Liver (tissue), 9 donors: Measurements from ENCODE around the gene ZNF227. TPM values are rescaled to one million over a fixed set of nuclear protein-coding genes. Genes with fewer than 3 reads are reported as not detected.

ENCODE experiments used
- DNase-seq: peaks from one replicate; pipeline ENCODE4 v3.0.0-alpha.2; 2017; ENCODE audit warnings: low spot score
- H3K27ac ChIP-seq, 2 donors: one replicate each; pipeline ENCODE4 v1.7.0; 2013; ENCODE audit warnings: inconsistent platforms in 2 of 2, low read length in 2 of 2, control low read depth in 1 of 2, low read depth in 1 of 2, mild to moderate bottlenecking in 1 of 2
- H3K27me3 ChIP-seq, 4 donors: one replicate each; pipeline versions ENCODE4 v1.6.1 to v1.7.0; 2013; ENCODE audit warnings: low read length in 3 of 4, inconsistent platforms in 1 of 4, mild to moderate bottlenecking in 1 of 4, moderate library complexity in 1 of 4; ENCODE audit not compliant: control insufficient read depth in 4 of 4, insufficient read depth in 4 of 4
- H3K36me3 ChIP-seq, 4 donors: one replicate each; pipeline versions ENCODE4 v1.6.1 to v1.7.0; 2013; ENCODE audit warnings: low read length in 3 of 4, mild to moderate bottlenecking in 3 of 4, low read depth in 1 of 4, moderate library complexity in 1 of 4; ENCODE audit not compliant: control insufficient read depth in 4 of 4, insufficient read depth in 3 of 4
- H3K4me1 ChIP-seq, 4 donors: one replicate each; pipeline versions ENCODE4 v1.6.1 to v1.7.0; 2013; ENCODE audit warnings: low read length in 3 of 4, mild to moderate bottlenecking in 3 of 4, moderate library complexity in 1 of 4; ENCODE audit not compliant: control insufficient read depth in 4 of 4, insufficient read depth in 4 of 4
- H3K4me3 ChIP-seq, 3 donors: one replicate each; pipeline versions ENCODE4 v1.6.1 to v1.7.0; 2013; ENCODE audit warnings: low read length in 3 of 3, control low read depth in 1 of 3, low read depth in 1 of 3, mild to moderate bottlenecking in 1 of 3
- H3K9ac ChIP-seq, 2 donors: one replicate each; pipeline ENCODE4 v1.7.0; 2013; ENCODE audit warnings: low read length in 2 of 2, mild to moderate bottlenecking in 2 of 2, moderate library complexity in 2 of 2, control low read depth in 1 of 2, low read depth in 1 of 2
- H3K9me3 ChIP-seq, 4 donors: one replicate each; pipeline versions ENCODE4 v1.6.1 to v1.7.0; 2013; ENCODE audit warnings: low read length in 3 of 4; ENCODE audit not compliant: control insufficient read depth in 4 of 4
- EGR1 ChIP-seq, 2 donors: IDR thresholded peaks; 2 replicates each; pipeline ENCODE4 v1.6.1; 2016 to 2018; ENCODE audit warnings: antibody characterized with exemption in 2 of 2, low read depth in 2 of 2
- FOXA1 ChIP-seq: IDR thresholded peaks from 2 replicates; pipeline ENCODE4 v1.6.1; 2016; ENCODE audit warnings: antibody characterized with exemption
- FOXA2 ChIP-seq: IDR thresholded peaks from 2 replicates; pipeline ENCODE4 v1.6.1; 2016; ENCODE audit warnings: antibody characterized with exemption
- GABPA ChIP-seq, 2 donors: IDR thresholded peaks in 1 of 2; conservative IDR thresholded peaks in 1 of 2; 2 replicates each; pipeline ENCODE4 v1.6.1; 2016; ENCODE audit warnings: antibody characterized with exemption in 2 of 2, mild to moderate bottlenecking in 1 of 2, moderate library complexity in 1 of 2
- HNF4A ChIP-seq, 2 donors: conservative IDR thresholded peaks; 2 replicates each; pipeline ENCODE4 v1.6.1; 2016; ENCODE audit warnings: antibody characterized with exemption in 2 of 2, mild to moderate bottlenecking in 2 of 2
- HNF4G ChIP-seq: IDR thresholded peaks from 2 replicates; pipeline ENCODE4 v1.6.1; 2016; ENCODE audit warnings: antibody characterized with exemption
- JUND ChIP-seq, 2 donors: IDR thresholded peaks; 2 replicates each; pipeline ENCODE4 v1.6.1; 2016; ENCODE audit warnings: antibody characterized with exemption in 2 of 2
- MAX ChIP-seq: IDR thresholded peaks from 2 replicates; pipeline ENCODE4 v1.6.1; 2016; ENCODE audit warnings: antibody characterized with exemption
- NR2F2 ChIP-seq: IDR thresholded peaks from 2 replicates; pipeline ENCODE4 v1.6.1; 2016; ENCODE audit warnings: antibody characterized with exemption
- RXRA ChIP-seq, 2 donors: IDR thresholded peaks; 2 replicates each; pipeline ENCODE4 v1.6.1; 2017 to 2018; ENCODE audit warnings: antibody characterized with exemption in 2 of 2, mild to moderate bottlenecking in 1 of 2
- SP1 ChIP-seq: IDR thresholded peaks from 2 replicates; pipeline ENCODE4 v1.6.1; 2018; ENCODE audit warnings: antibody characterized with exemption, mild to moderate bottlenecking
- TAF1 ChIP-seq: conservative IDR thresholded peaks from 2 replicates; pipeline ENCODE4 v1.6.1; 2016; ENCODE audit warnings: antibody characterized with exemption, mild to moderate bottlenecking
- YY1 ChIP-seq: IDR thresholded peaks from 2 replicates; pipeline ENCODE4 v1.6.1; 2016; ENCODE audit warnings: antibody characterized with exemption, mild to moderate bottlenecking
- WGBS: extraction: QIAGEN DNeasy Blood & Tissue Kit; methylation state at CpG from one replicate; pipeline ENCODE4 v1.1.7; 2013; 5-methylcytosine and 5-hydroxymethylcytosine counted together
- polyA plus RNA-seq, 2 donors: library from polyadenylated mRNA; stranded (reverse) in 1 of 2; unstranded in 1 of 2; fragments of 200-250 nt in 1 of 2; fragments of >200 nt in 1 of 2; fragmentation: Nextera tagmentation in 1 of 2; extraction: Ambion mirVana in 1 of 2; gene quantifications; one replicate each; pipeline versions ENCODE4 v1.2.1 to v1.2.3, GENCODE V29; 2013 to 2015
- total RNA-seq, 2 donors: library from RNA; depleted of rRNA; stranded (reverse); fragments of >200 nt; gene quantifications; one replicate each; pipeline ENCODE4 v1.2.3, GENCODE V29; 2014
- TF ChIP-seq, protein P1 (sequence below): IDR thresholded peaks from 2 replicates; pipeline ENCODE4 v1.6.1; 2016; ENCODE audit warnings: antibody characterized with exemption
- TF ChIP-seq, protein P2 (sequence below): IDR thresholded peaks from 2 replicates; pipeline ENCODE4 v1.6.1; 2016; ENCODE audit warnings: antibody characterized with exemption
- TF ChIP-seq, protein P3 (sequence below): IDR thresholded peaks from 2 replicates; pipeline ENCODE4 v1.6.1; 2016; ENCODE audit warnings: antibody characterized with exemption, mild to moderate bottlenecking
- TF ChIP-seq, protein P4 (sequence below): fragments of 150-350 bp; IDR thresholded peaks from 2 replicates; pipeline ENCODE4 v1.5.1; 2017; ENCODE audit warnings: improper control_type of control experiment, low read depth, low read length; ENCODE audit not compliant: missing input control
- donor health status: healthy.
- donor health status: healthy.
- donor health status: healthy.
- donor health status: healthy.
- donor health status: healthy.

The ZNF227 gene
- total and polyA plus RNA-seq, 4 donors, result 3.3 to 10.9 (median 6.1) TPM

DNA sequence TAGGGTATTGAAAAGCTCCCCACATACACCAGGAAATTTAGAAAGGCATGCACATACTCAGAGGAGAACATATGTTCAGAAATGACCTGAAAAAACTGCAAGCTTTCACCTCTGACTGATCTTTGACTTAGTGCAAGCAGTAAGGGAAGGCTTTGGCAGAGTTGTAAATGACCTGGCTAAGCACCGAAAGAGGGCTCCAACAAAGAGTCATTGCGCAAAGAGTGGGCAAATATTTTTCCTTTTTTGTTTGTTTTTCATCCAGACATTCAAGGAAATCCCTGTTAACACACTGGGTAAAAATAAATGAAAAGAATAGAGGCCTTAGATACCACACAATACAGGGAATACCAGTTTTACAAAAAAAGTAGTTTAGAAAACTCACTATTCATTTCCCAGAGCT is 42.2 kb downstream of the ZNF227 start:
- 37% methylated on average over 2 of the region's 2 CpGs for WGBS
- TF ChIP-seq RXRA (IDR thresholded peaks at IDR 0.05) (peak in 1 of 2 donors; percentile 61), HNF4A (conservative IDR thresholded peaks at IDR 0.05) (no peak)

GRCh38 chr19:44255705-44256411 is 43.5 kb downstream of the ZNF227 start:
- H3K4me3 ChIP-seq, result peak overlapping the region in 2 of 3 donors; percentile 8 to 51
- H3K36me3 ChIP-seq, result peaks cover 0 to 4% (median 0%) of the 10 kb centered on the region in 4 donors
- TF ChIP-seq EGR1 (IDR thresholded peaks at IDR 0.05; ENCODE audit: low read depth in 2 of 2) (no peak), HNF4A (conservative IDR thresholded peaks at IDR 0.05) (no peak), JUND (IDR thresholded peaks at IDR 0.05) (no peak), RXRA (IDR thresholded peaks at IDR 0.05) (no peak)
- TF ChIP-seq, protein P1, sequence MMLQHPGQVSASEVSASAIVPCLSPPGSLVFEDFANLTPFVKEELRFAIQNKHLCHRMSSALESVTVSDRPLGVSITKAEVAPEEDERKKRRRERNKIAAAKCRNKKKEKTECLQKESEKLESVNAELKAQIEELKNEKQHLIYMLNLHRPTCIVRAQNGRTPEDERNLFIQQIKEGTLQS, result no peak
- TF ChIP-seq, protein P2, sequence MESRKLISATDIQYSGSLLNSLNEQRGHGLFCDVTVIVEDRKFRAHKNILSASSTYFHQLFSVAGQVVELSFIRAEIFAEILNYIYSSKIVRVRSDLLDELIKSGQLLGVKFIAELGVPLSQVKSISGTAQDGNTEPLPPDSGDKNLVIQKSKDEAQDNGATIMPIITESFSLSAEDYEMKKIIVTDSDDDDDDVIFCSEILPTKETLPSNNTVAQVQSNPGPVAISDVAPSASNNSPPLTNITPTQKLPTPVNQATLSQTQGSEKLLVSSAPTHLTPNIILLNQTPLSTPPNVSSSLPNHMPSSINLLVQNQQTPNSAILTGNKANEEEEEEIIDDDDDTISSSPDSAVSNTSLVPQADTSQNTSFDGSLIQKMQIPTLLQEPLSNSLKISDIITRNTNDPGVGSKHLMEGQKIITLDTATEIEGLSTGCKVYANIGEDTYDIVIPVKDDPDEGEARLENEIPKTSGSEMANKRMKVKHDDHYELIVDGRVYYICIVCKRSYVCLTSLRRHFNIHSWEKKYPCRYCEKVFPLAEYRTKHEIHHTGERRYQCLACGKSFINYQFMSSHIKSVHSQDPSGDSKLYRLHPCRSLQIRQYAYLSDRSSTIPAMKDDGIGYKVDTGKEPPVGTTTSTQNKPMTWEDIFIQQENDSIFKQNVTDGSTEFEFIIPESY, result no peak
- peaks cover 0 to 3% (median 0%) of the 10 kb centered on the region in 4 donors for H3K4me1 ChIP-seq
- no peaks in the 10 kb centered on the region for H3K27me3 ChIP-seq
- no peak for DNase-seq
- no peak overlapping the region for H3K9ac ChIP-seq
- H3K9me3 ChIP-seq, result peaks cover 18 to 74% (median 35%) of the 10 kb centered on the region in 4 donors
- H3K27ac ChIP-seq, result no peak overlapping the region

More for the DNA sequence above, 42.2 kb downstream of the ZNF227 start:
- peaks cover 0 to 3% (median 0%) of the 10 kb centered on the region in 4 donors for H3K4me1 ChIP-seq
- H3K27ac ChIP-seq, result no peak overlapping the region
- DNase-seq, result no peak
- H3K9me3 ChIP-seq, result peaks cover 11 to 71% (median 32%) of the 10 kb centered on the region in 4 donors
- no peaks in the 10 kb centered on the region for H3K27me3 ChIP-seq
- no peak overlapping the region for H3K9ac ChIP-seq
- H3K4me3 ChIP-seq, result peak overlapping the region in 2 of 3 donors; percentile 18 to 51
- H3K36me3 ChIP-seq, result peaks cover 0 to 6% (median 0%) of the 10 kb centered on the region in 4 donors

GRCh38 chr19:44258136-44258535 is 45.8 kb downstream of the ZNF227 start:
- H3K4me3 ChIP-seq, result peak overlapping the region in 1 of 3 donors; percentile 54
- H3K36me3 ChIP-seq, result peaks cover 0 to 9% (median 0%) of the 10 kb centered on the region in 4 donors
- no peak for DNase-seq
- H3K4me1 ChIP-seq, result peaks cover 0 to 3% (median 0%) of the 10 kb centered on the region in 4 donors
- no peaks in the 10 kb centered on the region for H3K27me3 ChIP-seq
- H3K27ac ChIP-seq, result no peak overlapping the region
- peaks cover 23 to 81% (median 44%) of the 10 kb centered on the region in 4 donors for H3K9me3 ChIP-seq
- 99% methylated on average over 1 of the region's 1 CpG for WGBS
- no peak overlapping the region for H3K9ac ChIP-seq
- TF ChIP-seq, protein P3, sequence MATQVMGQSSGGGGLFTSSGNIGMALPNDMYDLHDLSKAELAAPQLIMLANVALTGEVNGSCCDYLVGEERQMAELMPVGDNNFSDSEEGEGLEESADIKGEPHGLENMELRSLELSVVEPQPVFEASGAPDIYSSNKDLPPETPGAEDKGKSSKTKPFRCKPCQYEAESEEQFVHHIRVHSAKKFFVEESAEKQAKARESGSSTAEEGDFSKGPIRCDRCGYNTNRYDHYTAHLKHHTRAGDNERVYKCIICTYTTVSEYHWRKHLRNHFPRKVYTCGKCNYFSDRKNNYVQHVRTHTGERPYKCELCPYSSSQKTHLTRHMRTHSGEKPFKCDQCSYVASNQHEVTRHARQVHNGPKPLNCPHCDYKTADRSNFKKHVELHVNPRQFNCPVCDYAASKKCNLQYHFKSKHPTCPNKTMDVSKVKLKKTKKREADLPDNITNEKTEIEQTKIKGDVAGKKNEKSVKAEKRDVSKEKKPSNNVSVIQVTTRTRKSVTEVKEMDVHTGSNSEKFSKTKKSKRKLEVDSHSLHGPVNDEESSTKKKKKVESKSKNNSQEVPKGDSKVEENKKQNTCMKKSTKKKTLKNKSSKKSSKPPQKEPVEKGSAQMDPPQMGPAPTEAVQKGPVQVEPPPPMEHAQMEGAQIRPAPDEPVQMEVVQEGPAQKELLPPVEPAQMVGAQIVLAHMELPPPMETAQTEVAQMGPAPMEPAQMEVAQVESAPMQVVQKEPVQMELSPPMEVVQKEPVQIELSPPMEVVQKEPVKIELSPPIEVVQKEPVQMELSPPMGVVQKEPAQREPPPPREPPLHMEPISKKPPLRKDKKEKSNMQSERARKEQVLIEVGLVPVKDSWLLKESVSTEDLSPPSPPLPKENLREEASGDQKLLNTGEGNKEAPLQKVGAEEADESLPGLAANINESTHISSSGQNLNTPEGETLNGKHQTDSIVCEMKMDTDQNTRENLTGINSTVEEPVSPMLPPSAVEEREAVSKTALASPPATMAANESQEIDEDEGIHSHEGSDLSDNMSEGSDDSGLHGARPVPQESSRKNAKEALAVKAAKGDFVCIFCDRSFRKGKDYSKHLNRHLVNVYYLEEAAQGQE, result no peak
- TF ChIP-seq FOXA2 (no peak), YY1 (no peak), NR2F2 (no peak), MAX (no peak), RXRA (IDR thresholded peaks at IDR 0.05) (no peak), EGR1 (IDR thresholded peaks at IDR 0.05; ENCODE audit: low read depth in 2 of 2) (no peak), SP1 (no peak), GABPA (IDR thresholded peaks at IDR 0.05 in 1 of 2, conservative IDR thresholded peaks at IDR 0.05 in 1 of 2) (no peak), TAF1 (no peak), HNF4A (conservative IDR thresholded peaks at IDR 0.05) (no peak), HNF4G (no peak), JUND (IDR thresholded peaks at IDR 0.05) (no peak), FOXA1 (no peak)
- TF ChIP-seq, protein P4, sequence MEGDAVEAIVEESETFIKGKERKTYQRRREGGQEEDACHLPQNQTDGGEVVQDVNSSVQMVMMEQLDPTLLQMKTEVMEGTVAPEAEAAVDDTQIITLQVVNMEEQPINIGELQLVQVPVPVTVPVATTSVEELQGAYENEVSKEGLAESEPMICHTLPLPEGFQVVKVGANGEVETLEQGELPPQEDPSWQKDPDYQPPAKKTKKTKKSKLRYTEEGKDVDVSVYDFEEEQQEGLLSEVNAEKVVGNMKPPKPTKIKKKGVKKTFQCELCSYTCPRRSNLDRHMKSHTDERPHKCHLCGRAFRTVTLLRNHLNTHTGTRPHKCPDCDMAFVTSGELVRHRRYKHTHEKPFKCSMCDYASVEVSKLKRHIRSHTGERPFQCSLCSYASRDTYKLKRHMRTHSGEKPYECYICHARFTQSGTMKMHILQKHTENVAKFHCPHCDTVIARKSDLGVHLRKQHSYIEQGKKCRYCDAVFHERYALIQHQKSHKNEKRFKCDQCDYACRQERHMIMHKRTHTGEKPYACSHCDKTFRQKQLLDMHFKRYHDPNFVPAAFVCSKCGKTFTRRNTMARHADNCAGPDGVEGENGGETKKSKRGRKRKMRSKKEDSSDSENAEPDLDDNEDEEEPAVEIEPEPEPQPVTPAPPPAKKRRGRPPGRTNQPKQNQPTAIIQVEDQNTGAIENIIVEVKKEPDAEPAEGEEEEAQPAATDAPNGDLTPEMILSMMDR, result no peak
- TF ChIP-seq, protein P1, result no peak
